Measurements from ENCODE around the gene CCBE1.

Gene CCBE1

GRCh38 chr18:59639821-59640220 lies 57.4 kb downstream of the CCBE1 start:
- TF ChIP-seq GATA3 (IDR thresholded peaks at IDR 0.05; ENCODE audit: low read depth, low read length): no peak
- TF ChIP-seq GATA2 (IDR thresholded peaks at IDR 0.05; ENCODE audit: low read depth, low read length): no peak

GRCh38 chr18:59639136-59639535 lies 58.1 kb downstream of the CCBE1 start:
- TF ChIP-seq GATA2 (IDR thresholded peaks at IDR 0.05; ENCODE audit: low read depth, low read length): no peak
- no peak for TF ChIP-seq GATA3 (IDR thresholded peaks at IDR 0.05; ENCODE audit: low read depth, low read length)

- no peak for TF ChIP-seq GATA3 (IDR thresholded peaks at IDR 0.05; ENCODE audit: low read depth, low read length)
- TF ChIP-seq GATA2 (IDR thresholded peaks at IDR 0.05; ENCODE audit: low read depth, low read length): no peak
Observed at GRCh38 chr18:59633961-59634485, 63.2 kb downstream of the CCBE1 start.

GRCh38 chr18:59633317-59633716 lies 63.9 kb downstream of the CCBE1 start:
- TF ChIP-seq GATA2 (IDR thresholded peaks at IDR 0.05; ENCODE audit: low read depth, low read length) (no peak), GATA3 (IDR thresholded peaks at IDR 0.05; ENCODE audit: low read depth, low read length) (no peak)

GRCh38 chr18:59631583-59632181 lies 65.5 kb downstream of the CCBE1 start:
- no peak for TF ChIP-seq GATA3 (IDR thresholded peaks at IDR 0.05; ENCODE audit: low read depth, low read length)
- no peak for TF ChIP-seq GATA2 (IDR thresholded peaks at IDR 0.05; ENCODE audit: low read depth, low read length)

GRCh38 chr18:59629894-59630293 lies 67.3 kb downstream of the CCBE1 start:
- TF ChIP-seq GATA3 (IDR thresholded peaks at IDR 0.05; ENCODE audit: low read depth, low read length): no peak
- TF ChIP-seq GATA2 (IDR thresholded peaks at IDR 0.05; ENCODE audit: low read depth, low read length): no peak

- TF ChIP-seq GATA3 (IDR thresholded peaks at IDR 0.05; ENCODE audit: low read depth, low read length) (no peak), GATA2 (IDR thresholded peaks at IDR 0.05; ENCODE audit: low read depth, low read length) (no peak)
Observed at GRCh38 chr18:59628995-59629394, 68.2 kb downstream of the CCBE1 start.

GRCh38 chr18:59627414-59627813 lies 69.8 kb downstream of the CCBE1 start:
- TF ChIP-seq GATA2 (IDR thresholded peaks at IDR 0.05; ENCODE audit: low read depth, low read length) (no peak), GATA3 (IDR thresholded peaks at IDR 0.05; ENCODE audit: low read depth, low read length) (no peak)

GRCh38 chr18:59624369-59624765 lies 72.9 kb downstream of the CCBE1 start:
- TF ChIP-seq GATA3 (IDR thresholded peaks at IDR 0.05; ENCODE audit: low read depth, low read length) (no peak), GATA2 (IDR thresholded peaks at IDR 0.05; ENCODE audit: low read depth, low read length) (no peak)

- TF ChIP-seq GATA3 (IDR thresholded peaks at IDR 0.05; ENCODE audit: low read depth, low read length): no peak
- no peak for TF ChIP-seq GATA2 (IDR thresholded peaks at IDR 0.05; ENCODE audit: low read depth, low read length)
Observed at GRCh38 chr18:59623456-59624368, 73.5 kb downstream of the CCBE1 start.

- TF ChIP-seq GATA2 (IDR thresholded peaks at IDR 0.05; ENCODE audit: low read depth, low read length) (no peak), GATA3 (IDR thresholded peaks at IDR 0.05; ENCODE audit: low read depth, low read length) (no peak)
Observed at GRCh38 chr18:59621027-59621426, 76.2 kb downstream of the CCBE1 start.

GRCh38 chr18:59620381-59620780 lies 76.8 kb downstream of the CCBE1 start:
- TF ChIP-seq GATA3 (IDR thresholded peaks at IDR 0.05; ENCODE audit: low read depth, low read length): no peak

- no peak for TF ChIP-seq GATA2 (IDR thresholded peaks at IDR 0.05; ENCODE audit: low read depth, low read length)
- TF ChIP-seq GATA3 (IDR thresholded peaks at IDR 0.05; ENCODE audit: low read depth, low read length): no peak
Observed at GRCh38 chr18:59619816-59620215, 77.4 kb downstream of the CCBE1 start.

- peak; percentile 81 for TF ChIP-seq GATA2 (IDR thresholded peaks at IDR 0.05; ENCODE audit: low read depth, low read length)
- TF ChIP-seq GATA3 (IDR thresholded peaks at IDR 0.05; ENCODE audit: low read depth, low read length): peak; percentile 62
Observed at GRCh38 chr18:59617468-59617932, 79.7 kb downstream of the CCBE1 start.

GRCh38 chr18:59616501-59616900 lies 80.7 kb downstream of the CCBE1 start:
- no peak for TF ChIP-seq GATA2 (IDR thresholded peaks at IDR 0.05; ENCODE audit: low read depth, low read length)
